Measurements from ENCODE around the gene PTPRR. TPM values are rescaled to one million over a fixed set of nuclear protein-coding genes. Genes with fewer than 3 reads are reported as not detected.

PTPRR gene
- total and polyA plus RNA-seq, 2 donors (not counting 1 experiment from before 2014, with no cell fraction given), result not detected

GRCh38 chr12:70644861-70645260 lies 275.7 kb downstream of the PTPRR start:
- Mint-ChIP-seq H3K4me1 (no peaks in the 10 kb centered on the region), H3K27ac (no peak overlapping the region), H3K27me3 (peaks cover 7% of the 10 kb centered on the region), H3K4me3 (no peak overlapping the region), H3K9me3 (ENCODE audit: insufficient read depth) (no peaks in the 10 kb centered on the region)
- no peaks in the 10 kb centered on the region for H3K79me2 ChIP-seq (ENCODE audit: control insufficient read depth, insufficient read depth, low read length)
- H2AFZ ChIP-seq (ENCODE audit: insufficient read depth, low read depth, low read length, poor library complexity, severe bottlenecking), result no peak overlapping the region
- CTCF ChIA-PET, result no interaction called here
- H3K9me3 ChIP-seq (ENCODE audit: control extremely low read depth in 1 of 3, control insufficient read depth in 2 of 3, insufficient read depth in 1 of 3, low read length in 2 of 3), result no peaks in the 10 kb centered on the region
- H3K27ac ChIP-seq (ENCODE audit: low read length in 2 of 2), result no peak overlapping the region
- H3K36me3 ChIP-seq (replicated peaks in 1 of 2; ENCODE audit: control extremely low read depth in 1 of 2, control insufficient read depth in 1 of 2, extremely low read depth in 1 of 2, insufficient read depth in 2 of 2, low read length in 1 of 2), result no peaks in the 10 kb centered on the region
- no peaks in the 10 kb centered on the region for H3K4me1 ChIP-seq (ENCODE audit: control insufficient read depth in 2 of 2, insufficient read depth in 2 of 2, low read length in 2 of 2)
- intact Hi-C loops (cut with micrococcal nuclease), result no loop called here
- no peak overlapping the region for H3K4me2 ChIP-seq (replicated peaks; ENCODE audit: low read depth, low read length, poor library complexity, severe bottlenecking)
- TF ChIP-seq EZH2 (IDR thresholded peaks at IDR 0.05; ENCODE audit: borderline replicate concordance, insufficient read depth, low read depth, low read length, poor library complexity, severe bottlenecking) (no peak), CTCF (IDR thresholded peaks at IDR 0.05) (no peak)
- no peak for DNase-seq
- H3K4me3 ChIP-seq (ENCODE audit: control extremely low read depth in 1 of 5, extremely low read depth in 1 of 5, insufficient read depth in 1 of 5, low read depth in 2 of 5, low read length in 4 of 5), result no peak overlapping the region
- no peak overlapping the region for H3K9ac ChIP-seq (ENCODE audit: low read length)
- ATAC-seq (ENCODE audit: low read depth), result no peak
- H3K27me3 ChIP-seq (replicated peaks in 1 of 4; ENCODE audit: control extremely low read depth in 1 of 4, control insufficient read depth in 3 of 4, insufficient read depth in 4 of 4, low read length in 3 of 4), result peaks cover 0 to 3% (median 0%) of the 10 kb centered on the region in 4 experiments
- no peaks in the 10 kb centered on the region for H4K20me1 ChIP-seq (ENCODE audit: control insufficient read depth, insufficient read depth, low read length, poor library complexity, severe bottlenecking)
- POLR2A ChIA-PET, result no interaction called here
- WGBS (ENCODE audit: insufficient coverage), result 92% methylated on average over 2 of the region's 2 CpGs

GRCh38 chr12:70643939-70644338 lies 276.6 kb downstream of the PTPRR start:
- H3K27ac Mint-ChIP-seq, result no peak overlapping the region
- ATAC-seq (ENCODE audit: low read depth) (no peak), DNase-seq (no peak)
- H3K27ac ChIP-seq (ENCODE audit: low read length in 2 of 2), result no peak overlapping the region
- no peaks in the 10 kb centered on the region for H3K79me2 ChIP-seq (ENCODE audit: control insufficient read depth, insufficient read depth, low read length)
- intact Hi-C loops (cut with micrococcal nuclease), result no loop called here
- POLR2A ChIA-PET, result no interaction called here
- H3K9me3 Mint-ChIP-seq (ENCODE audit: insufficient read depth), result no peaks in the 10 kb centered on the region
- no peaks in the 10 kb centered on the region for H3K9me3 ChIP-seq (ENCODE audit: control extremely low read depth in 1 of 3, control insufficient read depth in 2 of 3, insufficient read depth in 1 of 3, low read length in 2 of 3)
- H3K36me3 ChIP-seq (replicated peaks in 1 of 2; ENCODE audit: control extremely low read depth in 1 of 2, control insufficient read depth in 1 of 2, extremely low read depth in 1 of 2, insufficient read depth in 2 of 2, low read length in 1 of 2), result no peaks in the 10 kb centered on the region
- no peak overlapping the region for H3K9ac ChIP-seq (ENCODE audit: low read length)
- H3K4me3 ChIP-seq (ENCODE audit: control extremely low read depth in 1 of 5, extremely low read depth in 1 of 5, insufficient read depth in 1 of 5, low read depth in 2 of 5, low read length in 4 of 5), result no peak overlapping the region
- no peak overlapping the region for H2AFZ ChIP-seq (ENCODE audit: insufficient read depth, low read depth, low read length, poor library complexity, severe bottlenecking)
- no CpG with 5 or more reads among the region's 3 CpGs for WGBS (ENCODE audit: insufficient coverage)
- H3K4me2 ChIP-seq (replicated peaks; ENCODE audit: low read depth, low read length, poor library complexity, severe bottlenecking), result no peak overlapping the region
- H4K20me1 ChIP-seq (ENCODE audit: control insufficient read depth, insufficient read depth, low read length, poor library complexity, severe bottlenecking), result no peaks in the 10 kb centered on the region
- peaks cover 7% of the 10 kb centered on the region for H3K27me3 Mint-ChIP-seq
- H3K4me1 Mint-ChIP-seq, result no peaks in the 10 kb centered on the region
- CTCF ChIA-PET, result no interaction called here
- peaks cover 0 to 3% (median 0%) of the 10 kb centered on the region in 4 experiments for H3K27me3 ChIP-seq (replicated peaks in 1 of 4; ENCODE audit: control extremely low read depth in 1 of 4, control insufficient read depth in 3 of 4, insufficient read depth in 4 of 4, low read length in 3 of 4)
- H3K4me3 Mint-ChIP-seq, result no peak overlapping the region
- TF ChIP-seq CTCF (IDR thresholded peaks at IDR 0.05), result no peak
- no peak for TF ChIP-seq EZH2 (IDR thresholded peaks at IDR 0.05; ENCODE audit: borderline replicate concordance, insufficient read depth, low read depth, low read length, poor library complexity, severe bottlenecking)
- H3K4me1 ChIP-seq (ENCODE audit: control insufficient read depth in 2 of 2, insufficient read depth in 2 of 2, low read length in 2 of 2), result no peaks in the 10 kb centered on the region

Measured in B cell (primary cell).